ENCODE results near the gene FAM13B. TPM values are rescaled to one million over a fixed set of nuclear protein-coding genes. Genes with fewer than 3 reads are reported as not detected.

The FAM13B gene
- total and polyA plus RNA-seq, 9 of the 15 experiments (the other 6 are each of a cell fraction or from before 2014, with no cell fraction given), result 2.3 to 21.6 (median 14.1) TPM

- no peak for TF ChIP-seq ZMIZ1 (IDR thresholded peaks at IDR 0.05; ENCODE audit: low read depth in 2 of 2, low read length in 2 of 2)
- no peak for TF ChIP-seq CHD4 (IDR thresholded peaks at IDR 0.05; ENCODE audit: insufficient read depth, insufficient replicate concordance, low read depth, low read length, poor library complexity, severe bottlenecking)
- no peak for TF ChIP-seq TFE3 (CRISPR knock-in tag; IDR thresholded peaks at IDR 0.05)
- no peak for TF ChIP-seq ZNF146 (CRISPR knock-in tag; IDR thresholded peaks at IDR 0.05; ENCODE audit: unreplicated experiment)
- TF ChIP-seq, protein P1, sequence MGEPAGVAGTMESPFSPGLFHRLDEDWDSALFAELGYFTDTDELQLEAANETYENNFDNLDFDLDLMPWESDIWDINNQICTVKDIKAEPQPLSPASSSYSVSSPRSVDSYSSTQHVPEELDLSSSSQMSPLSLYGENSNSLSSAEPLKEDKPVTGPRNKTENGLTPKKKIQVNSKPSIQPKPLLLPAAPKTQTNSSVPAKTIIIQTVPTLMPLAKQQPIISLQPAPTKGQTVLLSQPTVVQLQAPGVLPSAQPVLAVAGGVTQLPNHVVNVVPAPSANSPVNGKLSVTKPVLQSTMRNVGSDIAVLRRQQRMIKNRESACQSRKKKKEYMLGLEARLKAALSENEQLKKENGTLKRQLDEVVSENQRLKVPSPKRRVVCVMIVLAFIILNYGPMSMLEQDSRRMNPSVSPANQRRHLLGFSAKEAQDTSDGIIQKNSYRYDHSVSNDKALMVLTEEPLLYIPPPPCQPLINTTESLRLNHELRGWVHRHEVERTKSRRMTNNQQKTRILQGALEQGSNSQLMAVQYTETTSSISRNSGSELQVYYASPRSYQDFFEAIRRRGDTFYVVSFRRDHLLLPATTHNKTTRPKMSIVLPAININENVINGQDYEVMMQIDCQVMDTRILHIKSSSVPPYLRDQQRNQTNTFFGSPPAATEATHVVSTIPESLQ (CRISPR knock-in tag; IDR thresholded peaks at IDR 0.05), result no peak
- no peak for TF ChIP-seq NR1H2 (CRISPR knock-in tag; IDR thresholded peaks at IDR 0.05)
- no peak for TF ChIP-seq GTF2F1 (IDR thresholded peaks at IDR 0.05; ENCODE audit: low read depth, low read length)
- TF ChIP-seq, protein P2, sequence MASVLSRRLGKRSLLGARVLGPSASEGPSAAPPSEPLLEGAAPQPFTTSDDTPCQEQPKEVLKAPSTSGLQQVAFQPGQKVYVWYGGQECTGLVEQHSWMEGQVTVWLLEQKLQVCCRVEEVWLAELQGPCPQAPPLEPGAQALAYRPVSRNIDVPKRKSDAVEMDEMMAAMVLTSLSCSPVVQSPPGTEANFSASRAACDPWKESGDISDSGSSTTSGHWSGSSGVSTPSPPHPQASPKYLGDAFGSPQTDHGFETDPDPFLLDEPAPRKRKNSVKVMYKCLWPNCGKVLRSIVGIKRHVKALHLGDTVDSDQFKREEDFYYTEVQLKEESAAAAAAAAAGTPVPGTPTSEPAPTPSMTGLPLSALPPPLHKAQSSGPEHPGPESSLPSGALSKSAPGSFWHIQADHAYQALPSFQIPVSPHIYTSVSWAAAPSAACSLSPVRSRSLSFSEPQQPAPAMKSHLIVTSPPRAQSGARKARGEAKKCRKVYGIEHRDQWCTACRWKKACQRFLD (CRISPR knock-in tag; IDR thresholded peaks at IDR 0.05), result peak; percentile 17; the same call in 1 of the 2 replicates
- no peak for TF ChIP-seq HMG20A (CRISPR knock-in tag; conservative IDR thresholded peaks at IDR 0.05)
- TF ChIP-seq ZKSCAN1 (IDR thresholded peaks at IDR 0.05; ENCODE audit: low read depth, low read length), result 0 out of 2 replicates have a peak, but pooled peaks have one; percentile 17
- TF ChIP-seq RBFOX2 (IDR thresholded peaks at IDR 0.05; ENCODE audit: low read depth, low read length), result no peak
- TF ChIP-seq HCFC1 (IDR thresholded peaks at IDR 0.05; ENCODE audit: low read depth, low read length), result no peak
- TF ChIP-seq SIN3B (IDR thresholded peaks at IDR 0.05; ENCODE audit: low read depth), result no peak
- no peak for TF ChIP-seq JUNB (CRISPR knock-in tag; conservative IDR thresholded peaks at IDR 0.05)
- TF ChIP-seq ARID1B (IDR thresholded peaks at IDR 0.05), result peak; percentile 72
- TF ChIP-seq FOXJ3 (CRISPR knock-in tag; IDR thresholded peaks at IDR 0.05), result no peak
- no peak for TF ChIP-seq SNIP1 (IDR thresholded peaks at IDR 0.05; ENCODE audit: low read depth)
- TF ChIP-seq CREBBP (IDR thresholded peaks at IDR 0.05; ENCODE audit: low read depth, low read length), result no peak
- TF ChIP-seq ZNF197 (CRISPR knock-in tag; IDR thresholded peaks at IDR 0.05; ENCODE audit: low read depth), result no peak
- TF ChIP-seq ZNF561 (CRISPR knock-in tag; conservative IDR thresholded peaks at IDR 0.05), result no peak
Measured at GRCh38 chr5:137995077-137995748, 37.7 kb downstream of the FAM13B start (continued).
